ENCODE measurements around the gene UGT1A3.

- no peak for TF ChIP-seq CTCF (IDR thresholded peaks at IDR 0.05)
- no peak for TF ChIP-seq POLR2A (IDR thresholded peaks at IDR 0.05)
- no peak for TF ChIP-seq EP300 (IDR thresholded peaks at IDR 0.05; ENCODE audit: low read depth)
Observed at GRCh38 chr2:233807966-233808935, 79.4 kb downstream of the UGT1A3 start.
